ENCODE results near the gene IRF9. TPM values are rescaled to one million over a fixed set of nuclear protein-coding genes. Genes with fewer than 3 reads are reported as not detected.

The IRF9 gene
- total and polyA plus RNA-seq, 2 of the 13 experiments (the other 11 are each of a cell fraction or from before 2014, with no cell fraction given), result 14.9 to 49.7 TPM

DNA sequence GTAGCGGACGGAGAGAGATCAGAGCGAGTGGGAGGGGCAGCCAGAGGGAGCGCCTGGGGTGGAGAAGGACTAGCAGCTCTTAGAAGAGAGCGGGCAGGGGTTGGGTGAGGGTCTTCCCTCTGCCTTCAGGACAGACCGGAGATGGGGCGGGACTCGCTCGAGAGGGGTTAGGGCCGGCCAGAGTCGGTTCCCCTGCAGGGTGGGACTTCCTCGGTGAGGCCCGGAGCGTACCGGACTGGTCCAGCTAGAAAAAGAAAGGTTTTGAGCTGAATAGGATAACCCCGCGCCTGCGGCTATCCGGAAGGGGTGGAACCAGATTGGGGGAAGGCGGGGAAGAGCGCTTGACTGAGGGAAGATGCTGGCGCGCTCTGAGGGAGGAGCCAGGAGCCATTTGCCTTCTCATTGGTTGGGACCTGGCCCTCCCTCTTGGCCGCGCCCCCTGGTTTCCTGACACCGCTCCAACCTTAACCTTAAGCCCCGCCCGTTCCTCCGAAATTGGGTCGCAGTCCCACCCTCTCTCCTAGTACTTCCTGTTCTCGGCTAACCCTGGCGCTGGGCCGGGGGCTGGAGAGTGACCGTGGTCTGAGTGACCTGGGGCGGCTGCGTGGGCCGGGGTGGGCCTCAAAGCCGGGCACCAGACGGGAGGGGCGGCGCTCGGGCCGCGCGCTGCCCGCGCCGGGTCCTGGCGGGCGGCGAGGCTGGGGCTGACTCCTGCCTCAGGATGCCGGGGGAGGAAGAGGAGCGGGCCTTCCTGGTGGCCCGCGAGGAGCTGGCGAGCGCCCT lies 13.9 kb upstream of the IRF9 start, which contains the start of gene RNF31 (continued):
- TF ChIP-seq ZXDC (CRISPR knock-in tag; IDR thresholded peaks at IDR 0.05), result no peak
- peak; percentile 68; the same call in 1 of the 2 replicates for TF ChIP-seq YEATS2 (CRISPR knock-in tag; IDR thresholded peaks at IDR 0.05; ENCODE audit: borderline replicate concordance)
- TF ChIP-seq SP140L (CRISPR knock-in tag; IDR thresholded peaks at IDR 0.05; ENCODE audit: borderline replicate concordance), result peak; percentile 96; the same call in 1 of the 2 replicates
- TF ChIP-seq GTF3A (CRISPR knock-in tag; conservative IDR thresholded peaks at IDR 0.05), result no peak; the same call in 1 of the 2 replicates
- TF ChIP-seq IRF2 (CRISPR knock-in tag; IDR thresholded peaks at IDR 0.05), result 0 out of 2 replicates have a peak, but pooled peaks have one; percentile 71
- peak; percentile 39 for TF ChIP-seq IKZF4 (CRISPR knock-in tag; IDR thresholded peaks at IDR 0.05; ENCODE audit: borderline replicate concordance, low read depth, not compliant biosample characterization)
- TF ChIP-seq ZNF552 (CRISPR knock-in tag; IDR thresholded peaks at IDR 0.05; ENCODE audit: borderline replicate concordance), result 0 out of 2 replicates have a peak, but pooled peaks have one; percentile 42
- no peak; the same call in 1 of the 2 replicates for TF ChIP-seq PAX8 (CRISPR knock-in tag; IDR thresholded peaks at IDR 0.05; ENCODE audit: borderline replicate concordance)
- no peak; the same call in 1 of the 2 replicates for TF ChIP-seq CTCF (CRISPR knock-in tag; IDR thresholded peaks at IDR 0.05)
- TF ChIP-seq ASH2L (IDR thresholded peaks at IDR 0.05; ENCODE audit: insufficient read length, low read depth, low read length), result peak; percentile 92
- peak; percentile 83; the same call in 1 of the 2 replicates for TF ChIP-seq ZNF34 (CRISPR knock-in tag; IDR thresholded peaks at IDR 0.05; ENCODE audit: borderline replicate concordance)
- TF ChIP-seq CBX2 (IDR thresholded peaks at IDR 0.05; ENCODE audit: low read depth, low read length), result no peak
- TF ChIP-seq CBX2 (CRISPR knock-in tag; IDR thresholded peaks at IDR 0.05; ENCODE audit: low read depth), result no peak
- TF ChIP-seq HOXA5 (CRISPR knock-in tag; IDR thresholded peaks at IDR 0.05), result peak; percentile 67; the same call in 1 of the 2 replicates
- TF ChIP-seq ZNF333 (CRISPR knock-in tag; IDR thresholded peaks at IDR 0.05; ENCODE audit: borderline replicate concordance), result peak; percentile 87; the same call in 1 of the 2 replicates
- TF ChIP-seq KAT8 (CRISPR knock-in tag; IDR thresholded peaks at IDR 0.05), result peak; percentile 84
- no peak; the same call in 1 of the 2 replicates for TF ChIP-seq SNAPC4 (CRISPR knock-in tag; IDR thresholded peaks at IDR 0.05)
- no peak; the same call in 1 of the 2 replicates for TF ChIP-seq KDM6A (CRISPR knock-in tag; IDR thresholded peaks at IDR 0.05; ENCODE audit: low read depth)
- no peak for TF ChIP-seq FOXA3 (CRISPR knock-in tag; IDR thresholded peaks at IDR 0.05)

All from HepG2 (cell line).